H9 (cell line): ENCODE measurements around the gene PXN. TPM values are rescaled to one million over a fixed set of nuclear protein-coding genes. Genes with fewer than 3 reads are reported as not detected.
A peak's percentile ranks its signal among the peaks of the same experiment; 100 is the strongest.

Experiments
- DNase-seq: peaks from one replicate; pipeline ENCODE4 v3.0.0-alpha.2; 2017
- H2AFZ ChIP-seq: one replicate; pipeline ENCODE4 v1.6.1; 2013; ENCODE audit warnings: mild to moderate bottlenecking, low read length, control low read depth, moderate library complexity
- H2AK5ac ChIP-seq: 2 replicates; pipeline ENCODE4 v1.6.1; 2013; ENCODE audit warnings: low read length, control low read depth, mixed read lengths; ENCODE audit not compliant: insufficient read length
- H2BK120ac ChIP-seq: one replicate; pipeline ENCODE4 v1.6.1; 2013; ENCODE audit warnings: low read depth, mild to moderate bottlenecking, low read length, control low read depth, inconsistent platforms; ENCODE audit not compliant: poor library complexity, severe bottlenecking
- H2BK12ac ChIP-seq: 2 replicates; pipeline ENCODE4 v1.6.1; 2013; ENCODE audit warnings: low read length, control low read depth, mixed read lengths, low read depth; ENCODE audit not compliant: insufficient read length
- H2BK15ac ChIP-seq: 2 replicates; pipeline ENCODE4 v1.6.1; 2013; ENCODE audit warnings: low read depth, low read length, control low read depth
- H2BK20ac ChIP-seq: one replicate; pipeline ENCODE4 v1.6.1; 2013; ENCODE audit warnings: low read depth, mild to moderate bottlenecking, low read length, control low read depth, inconsistent platforms; ENCODE audit not compliant: poor library complexity, severe bottlenecking
- H2BK5ac ChIP-seq: 2 replicates; pipeline ENCODE4 v1.6.1; 2013; ENCODE audit warnings: low read length, control low read depth, mixed read lengths; ENCODE audit not compliant: insufficient read length
- H3K14ac ChIP-seq: 2 replicates; pipeline ENCODE4 v1.6.1; 2013; ENCODE audit warnings: low read length, control low read depth; ENCODE audit not compliant: insufficient read depth
- H3K18ac ChIP-seq: 2 replicates; pipeline ENCODE4 v1.6.1; 2013; ENCODE audit warnings: low read depth, mild to moderate bottlenecking, mixed read lengths, low read length, control low read depth; ENCODE audit not compliant: insufficient read length
- H3K23ac ChIP-seq: 2 replicates; pipeline ENCODE4 v1.6.1; 2013; ENCODE audit warnings: low read length, control low read depth, mixed read lengths, low read depth; ENCODE audit not compliant: insufficient read length
- H3K23me2 ChIP-seq: 2 replicates; pipeline ENCODE4 v1.6.1; 2013; ENCODE audit warnings: low read depth, mild to moderate bottlenecking, mixed read lengths, low read length, control low read depth; ENCODE audit not compliant: insufficient read length, poor library complexity, severe bottlenecking
- H3K27ac ChIP-seq: 2 replicates; pipeline ENCODE4 v1.5.1; 2013; ENCODE audit warnings: low read length, control low read depth, mixed read lengths, low read depth; ENCODE audit not compliant: insufficient read length
- H3K27me3 ChIP-seq: 2 replicates; pipeline ENCODE4 v1.6.1; 2013; ENCODE audit warnings: low read length, control low read depth, inconsistent platforms; ENCODE audit not compliant: insufficient read depth
- H3K4ac ChIP-seq: 2 replicates; pipeline ENCODE4 v1.6.1; 2013; ENCODE audit warnings: low read depth, mild to moderate bottlenecking, control low read depth, inconsistent platforms, low read length, moderate library complexity
- H3K4me1 ChIP-seq: 2 replicates; pipeline ENCODE4 v1.6.1; 2013; ENCODE audit warnings: low read length, control low read depth, inconsistent platforms; ENCODE audit not compliant: insufficient read depth
- H3K4me2 ChIP-seq: 2 replicates; pipeline ENCODE4 v1.6.1; 2013; ENCODE audit warnings: low read length, control low read depth, mixed read lengths; ENCODE audit not compliant: insufficient read length, insufficient read depth
- H3K56ac ChIP-seq: 2 replicates; pipeline ENCODE4 v1.6.1; 2013; ENCODE audit warnings: low read depth, mild to moderate bottlenecking, mixed read lengths, low read length, control low read depth; ENCODE audit not compliant: insufficient read length
- H3K79me1 ChIP-seq: 2 replicates; pipeline ENCODE4 v1.6.1; 2013; ENCODE audit warnings: low read depth, mild to moderate bottlenecking, moderate library complexity, low read length, control low read depth, inconsistent platforms; ENCODE audit not compliant: insufficient read depth, poor library complexity, severe bottlenecking
- H3K79me2 ChIP-seq: 2 replicates; pipeline ENCODE4 v1.6.1; 2013; ENCODE audit warnings: low read length, control low read depth, inconsistent platforms; ENCODE audit not compliant: insufficient read depth
- H3K9ac ChIP-seq: 2 replicates; pipeline ENCODE4 v1.6.1; 2013; ENCODE audit warnings: low read length, control low read depth, mixed read lengths; ENCODE audit not compliant: insufficient read length; ENCODE audit errors: extremely low read depth
- H3K9me3 ChIP-seq: one replicate; pipeline ENCODE4 v1.6.1; 2013; ENCODE audit warnings: low read depth, low read length, inconsistent platforms; ENCODE audit not compliant: control insufficient read depth
- H3T11ph ChIP-seq: one replicate; pipeline ENCODE4 v1.6.1; 2013; ENCODE audit warnings: mild to moderate bottlenecking, low read length, control low read depth, inconsistent platforms
- H4K20me1 ChIP-seq: one replicate; pipeline ENCODE4 v1.6.1; 2013; ENCODE audit not compliant: control insufficient read depth, insufficient read length, insufficient read depth
- H4K5ac ChIP-seq: 2 replicates; pipeline ENCODE4 v1.6.1; 2013; ENCODE audit warnings: low read depth, mild to moderate bottlenecking, mixed read lengths, low read length, control low read depth; ENCODE audit not compliant: insufficient read length
- H4K8ac ChIP-seq: replicated peaks from 2 replicates; pipeline ENCODE4 v1.6.1; 2013; ENCODE audit warnings: low read length, control low read depth, mixed read lengths, low read depth; ENCODE audit not compliant: insufficient read length
- H4K91ac ChIP-seq: 2 replicates; pipeline ENCODE4 v1.6.1; 2013; ENCODE audit warnings: low read depth, mild to moderate bottlenecking, moderate library complexity, mixed read lengths, low read length, control low read depth; ENCODE audit not compliant: insufficient read length
- H3K27ac Mint-ChIP-seq, 3 experiments: 2 replicates in 2 of 3; 3 replicates in 1 of 3; pipeline ENCODE4 v1.8.0; 2020 to 2021; ENCODE audit warnings: mixed read lengths in 3 of 3, mild to moderate bottlenecking in 1 of 3, moderate library complexity in 1 of 3
- H3K27me3 Mint-ChIP-seq: 2 replicates; pipeline ENCODE4 v1.8.0; 2021; ENCODE audit warnings: low read depth, mild to moderate bottlenecking, moderate library complexity, mixed read lengths
- H3K36me3 Mint-ChIP-seq, 3 experiments: 2 replicates in 2 of 3; 3 replicates in 1 of 3; pipeline ENCODE4 v1.8.0; 2020 to 2021; ENCODE audit warnings: low read depth in 3 of 3, mixed read lengths in 3 of 3; ENCODE audit not compliant: insufficient read depth in 1 of 3
- H3K4me1 Mint-ChIP-seq, 2 experiments: 2 replicates each; pipeline ENCODE4 v1.8.0; 2020; ENCODE audit warnings: mixed read lengths in 2 of 2
- H3K4me3 Mint-ChIP-seq, 2 experiments: 2 replicates in 1 of 2; 3 replicates in 1 of 2; pipeline ENCODE4 v1.8.0; 2020 to 2021; ENCODE audit warnings: mild to moderate bottlenecking in 2 of 2, mixed read lengths in 2 of 2, moderate library complexity in 1 of 2
- H3K9me3 Mint-ChIP-seq, 2 experiments: 2 replicates in 1 of 2; 3 replicates in 1 of 2; pipeline ENCODE4 v1.8.0; 2020; ENCODE audit warnings: mild to moderate bottlenecking in 2 of 2, mixed read lengths in 2 of 2, moderate library complexity in 1 of 2
- WGBS: extraction: QIAGEN DNeasy Blood & Tissue Kit; methylation state at CpG from one replicate; pipeline ENCODE4 v1.1.7; 2013; ENCODE audit warnings: missing lambda C conversion rate, low lambda C conversion rate, mixed read lengths; ENCODE audit not compliant: insufficient read length; ENCODE audit errors: extremely low coverage; 5-methylcytosine and 5-hydroxymethylcytosine counted together
- total RNA-seq: library from RNA; stranded (reverse); gene quantifications from 2 replicates; pipeline ENCODE4 v1.2.1, GENCODE V29; 2021
- TF ChIP-seq, protein P1 (sequence below): fragments of 200-600 bp; sonication (generic); conservative IDR thresholded peaks from 3 replicates; pipeline ENCODE4 v1.8.0; 2021; ENCODE audit warnings: antibody characterized with exemption, mild to moderate bottlenecking

The PXN gene
- total RNA-seq, 1 experiment from 2014 or later, result 92.8 TPM

DNA sequence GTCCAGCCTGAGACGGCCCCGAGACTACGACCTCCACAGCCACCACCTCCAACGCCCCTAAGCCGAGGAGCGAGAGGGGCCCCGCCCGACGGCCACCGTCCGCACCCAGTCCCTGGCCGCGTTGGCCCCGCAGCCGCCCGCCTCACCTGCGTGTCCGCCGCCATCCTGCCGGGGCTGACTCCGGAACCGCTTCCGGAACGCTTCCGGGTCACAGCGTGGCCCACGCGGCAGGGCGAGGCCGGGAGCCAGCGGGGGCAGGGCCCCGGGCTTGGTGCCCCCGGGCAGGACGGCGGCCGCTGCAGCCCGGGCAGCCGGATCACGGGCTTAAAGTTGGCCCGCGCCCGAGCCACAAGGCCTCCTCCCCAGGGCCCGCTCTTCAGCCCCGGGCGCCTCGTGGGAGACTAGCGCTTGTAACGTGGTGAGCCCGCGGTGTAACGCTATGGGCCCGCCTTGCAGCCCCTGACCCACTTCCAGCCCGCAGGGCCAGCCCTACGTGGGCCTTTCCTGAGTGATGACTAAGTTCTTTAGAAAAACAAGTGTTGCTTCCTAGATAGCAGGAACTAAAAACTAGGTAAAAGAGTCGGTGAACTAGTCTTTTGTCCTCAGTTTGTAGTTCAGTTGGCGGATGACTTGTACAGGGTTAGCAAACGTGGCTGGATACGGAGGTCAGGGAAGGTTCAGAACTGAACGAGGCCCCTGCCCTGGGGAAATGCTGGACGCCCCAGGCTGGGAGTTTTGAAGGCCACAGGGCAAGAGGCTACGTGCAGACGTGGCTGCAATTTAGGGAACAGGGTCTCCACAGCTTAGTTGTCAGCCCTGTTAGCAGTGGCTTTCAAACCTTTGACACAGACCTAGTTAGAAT, 70.8 kb downstream of the PXN start, which contains the start of gene GCN1:
TSS of gene GCN1 (minus strand) at position 182 of the 862 bp plus-strand sequence. CDS start at position 164, 18 bp downstream.
- Histone ChIP-seq H3K4ac (no peak within 1 kb of the TSS), H3K4me2 (peak within 1 kb of the TSS; percentile 90), H3K4me1 (peaks cover 3% of the 10 kb centered on the region; the same call in 1 of the 2 replicates), H3K9ac (peak within 1 kb of the TSS; percentile 91), H3K18ac (peak within 1 kb of the TSS; percentile 94), H2AFZ (no peak within 1 kb of the TSS), H2BK20ac (no peak within 1 kb of the TSS), H3K79me1 (peaks cover 2% of the 10 kb centered on the region), H3K14ac (peak within 1 kb of the TSS; percentile 93), H3K9me3 (no peaks in the 10 kb centered on the region), H3K23me2 (peaks cover 6% of the 10 kb centered on the region), H2BK12ac (no peak within 1 kb of the TSS), H3K79me2 (peaks cover 17% of the 10 kb centered on the region; the same call in 1 of the 2 replicates), H3K23ac (no peak within 1 kb of the TSS), H4K91ac (no peak within 1 kb of the TSS), H2AK5ac (no peak within 1 kb of the TSS), H2BK15ac (no peak within 1 kb of the TSS), H3K56ac (no peak within 1 kb of the TSS), H2BK5ac (no peak within 1 kb of the TSS), H2BK120ac (no peak within 1 kb of the TSS), H3K27ac (peak within 1 kb of the TSS; percentile 13), H4K20me1 (no peaks in the 10 kb centered on the region), H4K5ac (no peak within 1 kb of the TSS), H4K8ac (no peak within 1 kb of the TSS), H3T11ph (no peak within 1 kb of the TSS), H3K27me3 (no peaks in the 10 kb centered on the region)
- Mint-ChIP-seq H3K9me3 (no peaks in the 10 kb centered on the region), H3K27me3 (no peaks in the 10 kb centered on the region; the same call in 1 of the 2 replicates), H3K27ac (peak within 1 kb of the TSS; percentile 96 to 98 (median 97)), H3K36me3 (peaks cover 36 to 60% (median 42%) of the 10 kb centered on the region in 3 experiments), H3K4me1 (peaks cover 23 to 24% of the 10 kb centered on the region in 2 experiments), H3K4me3 (peak within 1 kb of the TSS; percentile 80 to 92)
- WGBS, result no CpG with 5 or more reads among the region's 62 CpGs
- TF ChIP-seq, protein P1, sequence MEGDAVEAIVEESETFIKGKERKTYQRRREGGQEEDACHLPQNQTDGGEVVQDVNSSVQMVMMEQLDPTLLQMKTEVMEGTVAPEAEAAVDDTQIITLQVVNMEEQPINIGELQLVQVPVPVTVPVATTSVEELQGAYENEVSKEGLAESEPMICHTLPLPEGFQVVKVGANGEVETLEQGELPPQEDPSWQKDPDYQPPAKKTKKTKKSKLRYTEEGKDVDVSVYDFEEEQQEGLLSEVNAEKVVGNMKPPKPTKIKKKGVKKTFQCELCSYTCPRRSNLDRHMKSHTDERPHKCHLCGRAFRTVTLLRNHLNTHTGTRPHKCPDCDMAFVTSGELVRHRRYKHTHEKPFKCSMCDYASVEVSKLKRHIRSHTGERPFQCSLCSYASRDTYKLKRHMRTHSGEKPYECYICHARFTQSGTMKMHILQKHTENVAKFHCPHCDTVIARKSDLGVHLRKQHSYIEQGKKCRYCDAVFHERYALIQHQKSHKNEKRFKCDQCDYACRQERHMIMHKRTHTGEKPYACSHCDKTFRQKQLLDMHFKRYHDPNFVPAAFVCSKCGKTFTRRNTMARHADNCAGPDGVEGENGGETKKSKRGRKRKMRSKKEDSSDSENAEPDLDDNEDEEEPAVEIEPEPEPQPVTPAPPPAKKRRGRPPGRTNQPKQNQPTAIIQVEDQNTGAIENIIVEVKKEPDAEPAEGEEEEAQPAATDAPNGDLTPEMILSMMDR, result no peak
- DNase-seq, result peak; percentile 86
